Measurements from ENCODE around the gene BRICD5.

BRICD5 gene

DNA sequence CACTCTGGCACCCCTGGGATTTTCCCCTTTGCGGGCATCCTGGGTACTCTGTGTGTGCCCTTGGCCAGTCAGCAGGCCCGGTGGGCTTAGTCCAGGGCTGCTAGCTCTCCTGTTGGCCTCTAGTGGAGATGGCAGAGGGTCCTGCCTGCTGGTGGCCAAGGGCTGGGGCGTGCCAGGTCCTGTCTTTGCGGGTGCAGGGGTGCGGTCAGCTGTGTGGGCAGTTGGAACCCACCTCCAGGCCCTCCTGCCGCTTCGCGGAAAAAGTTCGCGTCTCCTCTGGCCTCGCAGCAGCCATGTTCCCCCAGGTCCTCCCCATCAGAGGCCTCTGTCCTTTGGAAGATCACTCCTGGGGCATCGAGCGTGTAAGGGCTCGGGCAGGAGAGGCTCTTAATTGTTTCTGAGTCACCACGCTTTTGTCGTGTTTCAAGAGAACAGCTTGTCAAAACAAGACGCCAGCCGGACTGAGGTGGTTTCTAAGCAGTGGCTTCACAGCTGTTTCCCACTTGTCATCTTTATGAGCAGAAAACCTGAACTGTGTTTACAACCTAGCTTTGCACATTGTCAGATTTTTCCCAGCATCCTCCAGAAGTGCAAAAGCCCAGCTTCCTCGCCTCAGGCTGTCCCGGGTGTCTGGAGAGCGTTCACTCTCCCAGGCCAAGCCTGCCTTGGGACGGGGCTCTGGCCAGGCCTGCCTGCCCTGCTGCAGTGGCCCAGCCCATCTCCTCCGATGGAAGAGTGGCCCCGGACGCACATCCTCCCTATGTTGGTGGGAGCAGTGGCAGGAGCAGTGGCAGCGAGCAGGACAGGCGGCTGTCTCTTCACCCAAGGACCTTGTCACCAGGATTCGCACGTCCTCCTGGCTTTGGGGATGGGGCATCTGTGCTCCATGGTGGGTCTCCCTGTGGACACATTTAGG is 20.6 kb upstream of the BRICD5 start:
- WGBS, 2 experiments (ENCODE audit: insufficient coverage in 2 of 2): 96 to 97% methylated on average over 29 of the region's 29 CpGs
- no peak overlapping the region for H3K27ac ChIP-seq (ENCODE audit: low read depth, low read length, severe bottlenecking)
- H3K36me3 ChIP-seq (ENCODE audit: control insufficient read depth, insufficient read depth, low read length): peaks cover 80% of the 10 kb centered on the region

DNA sequence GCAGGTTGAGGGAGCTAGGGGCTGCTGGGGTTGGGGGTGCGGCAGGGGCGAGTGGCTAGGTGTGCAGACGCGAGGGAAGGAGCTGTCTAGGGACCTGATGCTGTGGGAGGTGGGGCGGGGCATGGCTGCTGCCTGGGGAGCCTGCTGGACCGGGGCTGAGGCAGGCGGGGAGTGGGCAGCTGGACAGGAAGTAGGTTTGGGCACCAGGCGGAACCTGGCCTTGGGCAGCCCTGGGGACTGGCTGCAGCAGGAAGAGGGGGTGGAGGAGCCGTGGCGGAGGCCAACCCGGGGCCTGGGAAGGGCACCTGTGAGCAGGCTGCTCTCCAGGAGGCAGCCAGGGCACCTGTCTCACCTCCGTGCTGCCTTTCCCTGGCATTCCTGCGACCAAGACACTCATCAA is 19.7 kb upstream of the BRICD5 start:
- no peaks in the 10 kb centered on the region for H3K9me3 ChIP-seq (ENCODE audit: control insufficient read depth, low read length)
- WGBS, 2 experiments (ENCODE audit: insufficient coverage in 2 of 2): 92 to 96% methylated on average over 6 to 12 of the region's 13 CpGs
- no peak overlapping the region for H3K27ac ChIP-seq (ENCODE audit: low read depth, low read length, severe bottlenecking)
- H3K4me3 ChIP-seq (ENCODE audit: extremely low read depth, insufficient read depth, low read length, poor library complexity, severe bottlenecking): no peak overlapping the region
- H3K36me3 ChIP-seq (ENCODE audit: control insufficient read depth, insufficient read depth, low read length): peaks cover 82% of the 10 kb centered on the region
- no peaks in the 10 kb centered on the region for H3K4me1 ChIP-seq (ENCODE audit: control insufficient read depth, insufficient read depth, low read length, poor library complexity, severe bottlenecking)

More for the DNA sequence above, 20.6 kb upstream of the BRICD5 start:
- H3K9me3 ChIP-seq (ENCODE audit: control insufficient read depth, low read length): no peaks in the 10 kb centered on the region
- no peak overlapping the region for H3K4me3 ChIP-seq (ENCODE audit: extremely low read depth, insufficient read depth, low read length, poor library complexity, severe bottlenecking)
- peaks cover 7% of the 10 kb centered on the region for H3K4me1 ChIP-seq (ENCODE audit: control insufficient read depth, insufficient read depth, low read length, poor library complexity, severe bottlenecking)

DNA sequence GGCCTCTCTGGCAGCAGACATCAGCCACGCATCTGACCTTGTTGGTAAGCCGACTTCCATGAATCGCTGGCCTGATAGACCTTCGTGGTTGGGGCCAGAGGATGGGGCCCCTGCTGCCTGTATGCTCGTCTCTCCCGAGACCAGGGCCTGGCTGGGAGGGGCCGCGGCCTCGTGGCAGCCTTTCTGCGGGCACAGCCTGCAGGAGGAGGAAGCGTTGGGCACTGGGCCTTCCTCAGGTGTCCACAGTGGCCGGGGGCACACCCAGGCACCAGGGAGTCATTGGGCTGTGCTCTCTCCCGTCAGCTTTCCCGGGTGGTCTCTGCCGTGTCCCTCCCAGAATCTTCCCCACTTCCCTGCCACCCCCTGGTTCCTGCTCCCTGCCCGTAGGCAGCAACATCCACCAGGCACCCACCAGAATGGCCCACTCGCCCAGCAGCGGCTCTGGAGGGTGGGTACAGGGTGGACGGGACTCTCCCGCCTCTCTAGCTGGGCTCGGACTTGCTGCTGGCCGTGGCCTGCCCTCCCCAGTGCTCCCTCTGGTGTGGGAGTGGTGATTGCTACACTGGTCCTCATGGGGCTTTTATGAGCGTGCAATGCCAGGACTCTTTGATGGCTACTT is 19.1 kb upstream of the BRICD5 start:
- 97 to 98% methylated on average over 20 to 21 of the region's 23 CpGs for WGBS, 2 experiments (ENCODE audit: insufficient coverage in 2 of 2)
- H3K36me3 ChIP-seq (ENCODE audit: control insufficient read depth, insufficient read depth, low read length): peaks cover 75% of the 10 kb centered on the region

DNA sequence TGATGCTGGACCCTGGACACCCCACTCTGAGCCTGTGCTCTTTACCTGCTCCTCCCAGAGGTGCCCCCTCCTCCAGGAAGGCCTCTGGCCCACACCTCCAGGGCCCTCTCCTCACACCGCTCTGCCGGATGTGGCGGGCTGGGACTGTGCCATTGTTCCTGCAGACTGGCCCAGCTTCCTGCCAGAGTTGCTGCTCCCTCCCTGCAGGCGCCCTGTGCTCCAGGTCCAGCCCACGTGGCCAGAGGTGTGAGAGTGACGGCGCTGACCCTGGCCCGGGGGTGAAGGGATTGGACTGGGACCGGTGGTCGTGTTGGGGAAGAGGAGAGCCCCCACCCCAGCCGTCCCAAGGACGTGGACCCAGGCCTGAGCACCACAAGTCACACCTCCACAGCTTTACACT is 18.4 kb upstream of the BRICD5 start:
- Histone ChIP-seq H3K27ac (ENCODE audit: low read depth, low read length, severe bottlenecking) (no peak overlapping the region), H3K36me3 (ENCODE audit: control insufficient read depth, insufficient read depth, low read length) (peaks cover 69% of the 10 kb centered on the region), H3K4me1 (ENCODE audit: control insufficient read depth, insufficient read depth, low read length, poor library complexity, severe bottlenecking) (peaks cover 6% of the 10 kb centered on the region), H3K4me3 (ENCODE audit: extremely low read depth, insufficient read depth, low read length, poor library complexity, severe bottlenecking) (no peak overlapping the region), H3K9me3 (ENCODE audit: control insufficient read depth, low read length) (no peaks in the 10 kb centered on the region)
- 96 to 100% methylated on average over 5 to 8 of the region's 12 CpGs for WGBS, 2 experiments (ENCODE audit: insufficient coverage in 2 of 2)

More for the DNA sequence above, 19.1 kb upstream of the BRICD5 start:
- H3K9me3 ChIP-seq (ENCODE audit: control insufficient read depth, low read length): no peaks in the 10 kb centered on the region
- H3K4me1 ChIP-seq (ENCODE audit: control insufficient read depth, insufficient read depth, low read length, poor library complexity, severe bottlenecking): peaks cover under 1% of the 10 kb centered on the region
- H3K27ac ChIP-seq (ENCODE audit: low read depth, low read length, severe bottlenecking): no peak overlapping the region
- H3K4me3 ChIP-seq (ENCODE audit: extremely low read depth, insufficient read depth, low read length, poor library complexity, severe bottlenecking): no peak overlapping the region

DNA sequence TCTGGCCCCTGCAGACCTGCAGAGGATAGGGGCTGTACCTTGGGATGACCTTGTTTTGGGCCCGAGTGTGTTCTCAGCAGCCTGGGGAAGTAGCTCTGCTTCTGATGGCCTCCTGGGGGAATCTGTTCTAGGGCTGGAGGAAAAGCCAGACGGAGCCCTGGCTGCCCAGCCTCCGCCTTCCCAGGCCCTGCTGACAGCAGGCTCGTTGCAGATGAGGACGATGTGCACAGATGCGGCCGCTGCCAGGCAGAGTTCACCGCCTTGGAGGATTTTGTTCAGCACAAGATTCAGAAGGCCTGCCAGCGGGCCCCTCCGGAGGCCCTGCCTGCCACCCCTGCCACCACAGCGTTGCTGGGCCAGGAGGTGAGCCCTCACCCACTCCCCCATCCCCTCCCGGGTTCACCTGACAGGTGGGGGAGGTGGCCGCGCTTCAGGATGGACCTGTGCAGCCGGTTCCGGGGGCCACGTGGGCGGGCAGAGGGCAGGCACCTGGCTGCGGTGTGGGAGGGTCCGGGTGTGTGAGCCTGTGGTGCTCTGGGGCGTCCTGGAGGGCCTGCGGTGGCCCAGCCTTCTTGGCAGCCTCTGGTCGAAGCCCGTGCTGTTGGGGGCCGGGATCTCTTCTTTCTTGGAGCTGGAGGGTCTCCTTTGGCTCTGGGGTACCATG is 17.6 kb upstream of the BRICD5 start:
- no peaks in the 10 kb centered on the region for H3K9me3 ChIP-seq (ENCODE audit: control insufficient read depth, low read length)
- 96 to 97% methylated on average over 22 of the region's 25 CpGs for WGBS, 2 experiments (ENCODE audit: insufficient coverage in 2 of 2)
- H3K4me1 ChIP-seq (ENCODE audit: control insufficient read depth, insufficient read depth, low read length, poor library complexity, severe bottlenecking): peaks cover 6% of the 10 kb centered on the region
- no peak overlapping the region for H3K27ac ChIP-seq (ENCODE audit: low read depth, low read length, severe bottlenecking)
- peaks cover 63% of the 10 kb centered on the region for H3K36me3 ChIP-seq (ENCODE audit: control insufficient read depth, insufficient read depth, low read length)
- H3K4me3 ChIP-seq (ENCODE audit: extremely low read depth, insufficient read depth, low read length, poor library complexity, severe bottlenecking): no peak overlapping the region

DNA sequence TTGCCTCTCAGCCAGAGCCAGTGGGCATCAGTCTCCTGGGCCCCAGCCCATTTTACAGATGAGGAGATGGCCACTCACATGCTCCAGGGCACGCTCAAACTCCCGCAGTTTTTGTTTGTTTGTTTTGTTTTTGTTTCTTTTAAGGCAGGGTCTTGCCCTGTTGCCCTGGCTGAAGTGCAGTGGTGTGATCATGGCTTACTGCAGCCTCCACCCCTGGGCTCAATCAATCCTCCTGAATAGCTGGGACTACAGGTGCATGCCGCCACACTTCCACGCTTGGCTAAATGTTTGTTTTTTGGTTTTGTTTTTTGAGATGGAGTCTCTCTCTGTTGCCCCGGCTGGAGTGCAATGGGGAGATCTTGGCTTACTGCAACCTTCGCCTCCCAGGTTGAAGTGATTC is 16.3 kb upstream of the BRICD5 start:
- H3K36me3 ChIP-seq (ENCODE audit: control insufficient read depth, insufficient read depth, low read length): peaks cover 49% of the 10 kb centered on the region
- 94 to 95% methylated on average over 3 of the region's 6 CpGs for WGBS, 2 experiments (ENCODE audit: insufficient coverage in 2 of 2)
- no peaks in the 10 kb centered on the region for H3K9me3 ChIP-seq (ENCODE audit: control insufficient read depth, low read length)
- H3K4me3 ChIP-seq (ENCODE audit: extremely low read depth, insufficient read depth, low read length, poor library complexity, severe bottlenecking): no peak overlapping the region
- no peak overlapping the region for H3K27ac ChIP-seq (ENCODE audit: low read depth, low read length, severe bottlenecking)
- H3K4me1 ChIP-seq (ENCODE audit: control insufficient read depth, insufficient read depth, low read length, poor library complexity, severe bottlenecking): peaks cover 6% of the 10 kb centered on the region

DNA sequence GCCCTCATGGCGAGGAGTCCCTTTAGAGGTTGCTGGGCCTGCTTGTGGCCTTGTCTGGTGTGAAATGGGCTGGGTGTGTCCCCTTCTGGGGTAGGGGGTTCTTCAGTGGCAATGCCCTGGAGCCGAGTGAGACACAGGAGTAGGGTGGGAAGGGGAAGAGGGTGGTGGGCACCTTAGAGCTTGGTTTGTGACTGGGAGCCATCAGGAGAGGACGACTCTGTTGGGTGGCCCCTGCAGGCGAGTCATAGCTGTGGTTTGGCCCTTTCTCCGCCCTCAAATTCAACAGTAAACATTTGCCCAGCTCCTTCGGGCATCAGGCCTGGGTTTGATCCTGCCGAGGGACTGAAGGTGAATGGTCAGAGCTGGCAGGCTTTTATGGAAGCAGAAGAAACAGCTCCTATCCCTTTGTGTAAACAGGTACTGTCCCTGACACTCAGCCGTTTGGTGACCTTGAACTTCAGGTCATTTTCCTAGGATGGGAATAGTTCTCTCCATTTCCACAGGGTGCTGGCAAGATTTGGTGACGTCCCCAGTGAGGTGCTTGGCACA is 15.7 kb upstream of the BRICD5 start:
- H3K27ac ChIP-seq (ENCODE audit: low read depth, low read length, severe bottlenecking): no peak overlapping the region

DNA sequence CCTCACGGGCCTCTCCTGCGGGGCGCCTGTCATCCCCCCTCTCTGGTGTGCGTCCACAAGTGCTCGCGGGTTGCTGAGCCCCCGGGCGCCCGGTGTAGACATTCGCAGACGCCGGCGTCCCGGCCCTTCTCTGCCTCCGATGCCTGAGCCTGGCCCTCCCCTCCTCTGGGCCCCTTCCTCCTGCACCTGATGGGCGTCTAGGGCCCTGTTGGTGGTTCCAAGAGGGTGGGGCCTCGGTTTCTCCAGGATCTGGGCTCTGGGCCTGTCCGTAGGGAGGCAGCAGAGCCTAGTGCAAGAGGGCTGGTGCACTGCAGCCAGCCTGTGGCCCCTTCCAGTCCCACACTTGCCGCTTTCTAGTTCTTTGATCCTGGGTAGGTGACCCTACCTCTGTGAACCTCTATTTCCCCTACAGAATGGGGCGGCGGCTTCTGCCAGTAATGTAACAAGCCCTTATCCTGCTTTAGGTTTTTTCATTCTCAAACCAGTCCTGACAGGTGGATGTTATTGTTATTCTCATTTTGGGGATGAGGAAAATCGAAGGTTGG is 13.4 kb upstream of the BRICD5 start:
- 10 to 13% methylated on average over 8 to 17 of the region's 22 CpGs for WGBS, 2 experiments (ENCODE audit: insufficient coverage in 2 of 2)
- Histone ChIP-seq H3K4me1 (ENCODE audit: control insufficient read depth, insufficient read depth, low read length, poor library complexity, severe bottlenecking) (peaks cover 6% of the 10 kb centered on the region), H3K4me3 (ENCODE audit: extremely low read depth, insufficient read depth, low read length, poor library complexity, severe bottlenecking) (peak overlapping the region; percentile 98), H3K36me3 (ENCODE audit: control insufficient read depth, insufficient read depth, low read length) (peaks cover 24% of the 10 kb centered on the region), H3K27ac (ENCODE audit: low read depth, low read length, severe bottlenecking) (peak overlapping the region; percentile 66), H3K9me3 (ENCODE audit: control insufficient read depth, low read length) (no peaks in the 10 kb centered on the region)

More for the DNA sequence above, 15.7 kb upstream of the BRICD5 start:
- Histone ChIP-seq H3K4me1 (ENCODE audit: control insufficient read depth, insufficient read depth, low read length, poor library complexity, severe bottlenecking) (peaks cover 6% of the 10 kb centered on the region), H3K4me3 (ENCODE audit: extremely low read depth, insufficient read depth, low read length, poor library complexity, severe bottlenecking) (no peak overlapping the region), H3K9me3 (ENCODE audit: control insufficient read depth, low read length) (no peaks in the 10 kb centered on the region), H3K36me3 (ENCODE audit: control insufficient read depth, insufficient read depth, low read length) (peaks cover 43% of the 10 kb centered on the region)
- 85 to 100% methylated on average over 6 of the region's 9 CpGs for WGBS, 2 experiments (ENCODE audit: insufficient coverage in 2 of 2)

DNA sequence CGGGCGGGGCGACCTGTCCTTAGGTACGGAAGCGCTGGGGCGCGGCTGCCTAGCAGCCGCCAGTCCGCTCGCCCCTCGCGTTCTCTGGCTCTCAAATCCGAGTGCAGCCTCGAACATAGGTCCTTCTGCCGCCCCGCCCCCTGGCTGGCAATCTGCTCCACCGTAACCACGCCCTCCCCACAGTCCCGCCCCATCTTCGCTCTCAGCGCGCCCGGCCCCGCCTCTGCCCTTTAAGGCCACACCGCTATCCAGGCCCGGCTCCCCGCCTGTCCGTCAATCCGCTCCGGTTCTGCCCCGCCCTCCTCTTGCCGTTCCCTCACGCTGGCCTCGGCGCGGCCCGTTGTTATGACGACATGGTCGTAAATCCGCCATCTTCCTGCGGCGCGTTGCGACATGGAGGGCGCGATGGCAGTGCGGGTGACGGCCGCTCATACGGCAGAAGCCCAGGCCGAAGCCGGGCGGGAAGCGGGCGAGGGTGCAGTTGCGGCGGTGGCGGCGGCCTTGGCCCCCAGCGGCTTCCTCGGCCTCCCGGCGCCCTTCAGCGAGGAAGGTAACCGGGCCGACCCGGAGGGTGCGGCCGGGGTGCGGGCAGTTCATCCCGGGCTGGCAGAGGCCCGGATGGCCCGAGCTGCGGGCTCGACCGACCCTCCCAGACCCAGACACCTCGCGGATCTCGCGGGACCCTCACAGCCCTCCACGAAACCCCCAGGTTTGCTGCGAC is 12.7 kb upstream of the BRICD5 start, which contains the start of gene E4F1:
E4F1 (plus strand) TSS at position 371 of the 721 bp plus-strand sequence; CDS start at position 394, 23 bp downstream.
- Histone ChIP-seq H3K4me3 (ENCODE audit: extremely low read depth, insufficient read depth, low read length, poor library complexity, severe bottlenecking) (peak within 1 kb of the TSS; percentile 98), H3K27ac (ENCODE audit: low read depth, low read length, severe bottlenecking) (peak within 1 kb of the TSS; percentile 66), H3K36me3 (ENCODE audit: control insufficient read depth, insufficient read depth, low read length) (peaks cover 18% of the 10 kb centered on the region), H3K4me1 (ENCODE audit: control insufficient read depth, insufficient read depth, low read length, poor library complexity, severe bottlenecking) (peaks cover 6% of the 10 kb centered on the region), H3K9me3 (ENCODE audit: control insufficient read depth, low read length) (no peaks in the 10 kb centered on the region)
- 0 to 1% methylated on average over 71 of the region's 82 CpGs for WGBS, 2 experiments (ENCODE audit: insufficient coverage in 2 of 2)

DNA sequence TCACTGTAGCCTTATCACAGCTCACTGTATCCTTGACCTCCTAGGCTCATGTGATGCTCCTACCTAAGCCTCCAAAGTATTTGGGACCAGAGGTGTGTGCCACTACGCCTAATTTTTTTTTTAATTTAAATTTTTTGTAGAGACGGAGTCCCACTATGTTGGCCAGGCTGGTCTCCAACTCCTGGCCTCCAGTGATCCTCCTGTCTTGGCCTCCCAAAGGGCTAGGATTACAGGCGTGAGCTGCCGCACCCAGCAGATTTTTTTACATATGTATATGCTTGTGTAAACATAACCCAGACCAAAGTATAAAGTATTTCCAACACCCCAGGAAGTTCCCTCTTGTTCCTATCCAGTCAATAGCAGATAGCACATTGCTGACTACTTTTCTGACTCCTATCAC is 5.7 kb upstream of the BRICD5 start:
- H3K4me1 ChIP-seq (ENCODE audit: control insufficient read depth, insufficient read depth, low read length, poor library complexity, severe bottlenecking): peaks cover 13% of the 10 kb centered on the region
- no peak overlapping the region for H3K27ac ChIP-seq (ENCODE audit: low read depth, low read length, severe bottlenecking)
- peaks cover 16% of the 10 kb centered on the region for H3K36me3 ChIP-seq (ENCODE audit: control insufficient read depth, insufficient read depth, low read length)
- H3K9me3 ChIP-seq (ENCODE audit: control insufficient read depth, low read length): no peaks in the 10 kb centered on the region
- 92 to 100% methylated on average over 2 of the region's 4 CpGs for WGBS, 2 experiments (ENCODE audit: insufficient coverage in 2 of 2)
- no peak overlapping the region for H3K4me3 ChIP-seq (ENCODE audit: extremely low read depth, insufficient read depth, low read length, poor library complexity, severe bottlenecking)

Data from mesodermal cell (in vitro differentiated cells).